SH-SY5Y (cell line): ENCODE results near the gene FOXK2.

Experiments used
- GATA2 ChIP-seq: IDR thresholded peaks from 2 replicates; pipeline ENCODE4 v1.6.1; 2011; ENCODE audit warnings: mild to moderate bottlenecking, low read depth, low read length
- GATA3 ChIP-seq: IDR thresholded peaks from 2 replicates; pipeline ENCODE4 v1.6.1; 2011; ENCODE audit warnings: low read depth, mild to moderate bottlenecking, low read length, moderate library complexity

GRCh38 chr17:82645516-82645915 is 126.0 kb downstream of the FOXK2 start:
- TF ChIP-seq GATA3 (no peak), GATA2 (no peak)
